Activated naive CD4-positive, alpha-beta T cell treated with anti-CD3 and anti-CD28 coated beads, Interleukin-2, amount 50 U/mL, for 24 hours (primary cell): ENCODE measurements around the gene CDH12.

Source experiments
- H3K27ac Mint-ChIP-seq: one replicate; pipeline ENCODE4 v1.8.0; 2021; ENCODE audit warnings: mild to moderate bottlenecking, mixed read lengths
- H3K27me3 Mint-ChIP-seq: one replicate; pipeline ENCODE4 v1.8.0; 2021; ENCODE audit warnings: mixed read lengths
- H3K36me3 Mint-ChIP-seq: one replicate; pipeline ENCODE4 v1.8.0; 2021; ENCODE audit warnings: mixed read lengths
- H3K4me1 Mint-ChIP-seq: one replicate; pipeline ENCODE4 v1.8.0; 2021; ENCODE audit warnings: mixed read lengths
- H3K4me3 Mint-ChIP-seq: one replicate; pipeline ENCODE4 v1.8.0; 2021; ENCODE audit warnings: mild to moderate bottlenecking, mixed read lengths
- H3K9me3 Mint-ChIP-seq: one replicate; pipeline ENCODE4 v1.8.0; 2021; ENCODE audit warnings: mixed read lengths

The CDH12 gene

GRCh38 chr5:22505891-22506290 is 347.3 kb downstream of the CDH12 start:
- Mint-ChIP-seq H3K27me3 (no peaks in the 10 kb centered on the region), H3K4me1 (no peaks in the 10 kb centered on the region), H3K9me3 (peaks cover 8% of the 10 kb centered on the region), H3K4me3 (no peak overlapping the region), H3K36me3 (no peaks in the 10 kb centered on the region), H3K27ac (no peak overlapping the region)

- Mint-ChIP-seq H3K36me3 (no peaks in the 10 kb centered on the region), H3K9me3 (peaks cover 8% of the 10 kb centered on the region), H3K4me3 (no peak overlapping the region), H3K4me1 (no peaks in the 10 kb centered on the region), H3K27me3 (no peaks in the 10 kb centered on the region), H3K27ac (no peak overlapping the region)
Measured at GRCh38 chr5:22504411-22504810, 348.7 kb downstream of the CDH12 start.

GRCh38 chr5:22500556-22500955 is 352.6 kb downstream of the CDH12 start:
- Mint-ChIP-seq H3K4me3 (no peak overlapping the region), H3K27me3 (no peaks in the 10 kb centered on the region), H3K36me3 (no peaks in the 10 kb centered on the region), H3K9me3 (peaks cover 6% of the 10 kb centered on the region), H3K27ac (no peak overlapping the region), H3K4me1 (no peaks in the 10 kb centered on the region)

GRCh38 chr5:22496666-22497065 is 356.5 kb downstream of the CDH12 start:
- Mint-ChIP-seq H3K27ac (no peak overlapping the region), H3K36me3 (no peaks in the 10 kb centered on the region), H3K27me3 (no peaks in the 10 kb centered on the region), H3K4me3 (no peak overlapping the region), H3K4me1 (no peaks in the 10 kb centered on the region), H3K9me3 (peaks cover 6% of the 10 kb centered on the region)

GRCh38 chr5:22495016-22495720 is 358.0 kb downstream of the CDH12 start:
- H3K4me1 Mint-ChIP-seq = no peaks in the 10 kb centered on the region
- H3K9me3 Mint-ChIP-seq = peaks cover 6% of the 10 kb centered on the region
- no peak overlapping the region for H3K4me3 Mint-ChIP-seq
- H3K27me3 Mint-ChIP-seq = no peaks in the 10 kb centered on the region
- H3K36me3 Mint-ChIP-seq = no peaks in the 10 kb centered on the region
- no peak overlapping the region for H3K27ac Mint-ChIP-seq

- no peaks in the 10 kb centered on the region for H3K27me3 Mint-ChIP-seq
- no peaks in the 10 kb centered on the region for H3K9me3 Mint-ChIP-seq
- no peaks in the 10 kb centered on the region for H3K36me3 Mint-ChIP-seq
- H3K4me1 Mint-ChIP-seq = no peaks in the 10 kb centered on the region
- no peak overlapping the region for H3K4me3 Mint-ChIP-seq
- no peak overlapping the region for H3K27ac Mint-ChIP-seq
Measured at GRCh38 chr5:22488427-22488826, 364.7 kb downstream of the CDH12 start.

GRCh38 chr5:22480305-22480704 is 372.8 kb downstream of the CDH12 start:
- no peak overlapping the region for H3K4me3 Mint-ChIP-seq
- H3K36me3 Mint-ChIP-seq = no peaks in the 10 kb centered on the region
- peaks cover 9% of the 10 kb centered on the region for H3K9me3 Mint-ChIP-seq
- H3K4me1 Mint-ChIP-seq = no peaks in the 10 kb centered on the region
- no peak overlapping the region for H3K27ac Mint-ChIP-seq
- H3K27me3 Mint-ChIP-seq = no peaks in the 10 kb centered on the region

- no peaks in the 10 kb centered on the region for H3K36me3 Mint-ChIP-seq
- H3K4me3 Mint-ChIP-seq = no peak overlapping the region
- H3K27ac Mint-ChIP-seq = no peak overlapping the region
- no peaks in the 10 kb centered on the region for H3K27me3 Mint-ChIP-seq
- H3K9me3 Mint-ChIP-seq = peaks cover 18% of the 10 kb centered on the region
- no peaks in the 10 kb centered on the region for H3K4me1 Mint-ChIP-seq
Measured at GRCh38 chr5:22473886-22474285, 379.3 kb downstream of the CDH12 start.

GRCh38 chr5:22471154-22471553 is 382.0 kb downstream of the CDH12 start:
- Mint-ChIP-seq H3K4me1 (no peaks in the 10 kb centered on the region), H3K4me3 (no peak overlapping the region), H3K27me3 (no peaks in the 10 kb centered on the region), H3K9me3 (peaks cover 12% of the 10 kb centered on the region), H3K36me3 (no peaks in the 10 kb centered on the region), H3K27ac (no peak overlapping the region)

GRCh38 chr5:22470408-22470807 is 382.7 kb downstream of the CDH12 start:
- Mint-ChIP-seq H3K4me1 (no peaks in the 10 kb centered on the region), H3K27me3 (no peaks in the 10 kb centered on the region), H3K36me3 (no peaks in the 10 kb centered on the region), H3K9me3 (peaks cover 9% of the 10 kb centered on the region), H3K4me3 (no peak overlapping the region), H3K27ac (no peak overlapping the region)

- Mint-ChIP-seq H3K27me3 (no peaks in the 10 kb centered on the region), H3K4me3 (no peak overlapping the region), H3K9me3 (peaks cover 8% of the 10 kb centered on the region), H3K36me3 (no peaks in the 10 kb centered on the region), H3K27ac (no peak overlapping the region), H3K4me1 (no peaks in the 10 kb centered on the region)
Measured at GRCh38 chr5:22465616-22466015, 387.5 kb downstream of the CDH12 start.

- H3K27ac Mint-ChIP-seq = no peak overlapping the region
- H3K4me1 Mint-ChIP-seq = no peaks in the 10 kb centered on the region
- H3K36me3 Mint-ChIP-seq = no peaks in the 10 kb centered on the region
- H3K9me3 Mint-ChIP-seq = peaks cover 8% of the 10 kb centered on the region
- H3K27me3 Mint-ChIP-seq = no peaks in the 10 kb centered on the region
- no peak overlapping the region for H3K4me3 Mint-ChIP-seq
Measured at GRCh38 chr5:22465177-22465576, 388.0 kb downstream of the CDH12 start.

GRCh38 chr5:22460189-22460588 is 393.0 kb downstream of the CDH12 start:
- Mint-ChIP-seq H3K9me3 (peaks cover 12% of the 10 kb centered on the region), H3K27ac (no peak overlapping the region), H3K4me1 (no peaks in the 10 kb centered on the region), H3K27me3 (no peaks in the 10 kb centered on the region), H3K36me3 (no peaks in the 10 kb centered on the region), H3K4me3 (no peak overlapping the region)

GRCh38 chr5:22432905-22433304 is 420.2 kb downstream of the CDH12 start:
- H3K4me3 Mint-ChIP-seq = no peak overlapping the region
- H3K27ac Mint-ChIP-seq = no peak overlapping the region
- no peaks in the 10 kb centered on the region for H3K36me3 Mint-ChIP-seq
- H3K9me3 Mint-ChIP-seq = peaks cover 5% of the 10 kb centered on the region
- no peaks in the 10 kb centered on the region for H3K4me1 Mint-ChIP-seq
- H3K27me3 Mint-ChIP-seq = no peaks in the 10 kb centered on the region

- H3K4me1 Mint-ChIP-seq = no peaks in the 10 kb centered on the region
- H3K27me3 Mint-ChIP-seq = no peaks in the 10 kb centered on the region
- no peaks in the 10 kb centered on the region for H3K36me3 Mint-ChIP-seq
- H3K27ac Mint-ChIP-seq = no peak overlapping the region
- H3K9me3 Mint-ChIP-seq = peaks cover 5% of the 10 kb centered on the region
- no peak overlapping the region for H3K4me3 Mint-ChIP-seq
Measured at GRCh38 chr5:22431840-22432239, 421.3 kb downstream of the CDH12 start.

- H3K36me3 Mint-ChIP-seq = no peaks in the 10 kb centered on the region
- H3K27ac Mint-ChIP-seq = no peak overlapping the region
- no peaks in the 10 kb centered on the region for H3K27me3 Mint-ChIP-seq
- H3K9me3 Mint-ChIP-seq = peaks cover 5% of the 10 kb centered on the region
- H3K4me3 Mint-ChIP-seq = no peak overlapping the region
- no peaks in the 10 kb centered on the region for H3K4me1 Mint-ChIP-seq
Measured at GRCh38 chr5:22431406-22431805, 421.7 kb downstream of the CDH12 start.
